Esophagus squamous epithelium (tissue), 5 donors: Measurements from ENCODE around the gene LAMA3. TPM values are rescaled to one million over a fixed set of nuclear protein-coding genes. Genes with fewer than 3 reads are reported as not detected.

Experiments
- DNase-seq: peaks from one replicate; lab custom pipeline; 2025; lab: John Stamatoyannopoulos, UW
- H3K27ac ChIP-seq, 4 donors: fragments of 200-600 bp; sonication (generic); one replicate each; pipeline ENCODE4 v1.5.1; 2016 to 2019; ENCODE audit warnings: mild to moderate bottlenecking in 1 of 4
- H3K27me3 ChIP-seq, 4 donors: fragments of 200-600 bp; sonication (generic); 1 replicate in 3 of 4; 2 replicates in 1 of 4; pipeline versions ENCODE4 v1.5.1 to v1.6.0; 2017 to 2021; ENCODE audit warnings: antibody characterized with exemption in 1 of 4
- H3K36me3 ChIP-seq, 3 donors: fragments of 200-600 bp; sonication (generic); one replicate each; pipeline ENCODE4 v1.5.1; 2016 to 2019
- H3K4me1 ChIP-seq, 3 donors: fragments of 200-600 bp; sonication (generic); one replicate each; pipeline ENCODE4 v1.5.1; 2017 to 2019
- H3K4me3 ChIP-seq, 4 donors: fragments of 200-600 bp; sonication (generic); 1 replicate in 3 of 4; 2 replicates in 1 of 4; pipeline ENCODE4 v1.5.1; 2016 to 2019; ENCODE audit warnings: mild to moderate bottlenecking in 2 of 4, moderate library complexity in 1 of 4
- H3K9me3 ChIP-seq, 3 donors: fragments of 200-600 bp; sonication (generic); one replicate each; pipeline ENCODE4 v1.5.1; 2016 to 2019
- POLR2A ChIP-seq, 4 donors: fragments of 450-650 bp; IDR thresholded peaks; one replicate each; pipeline ENCODE4 v1.6.1; 2017; ENCODE audit warnings: antibody characterized with exemption in 4 of 4, mild to moderate bottlenecking in 4 of 4, moderate library complexity in 3 of 4
- WGBS, 2 donors: methylation state at CpG; one replicate each; pipeline ENCODE4 v1.1.5; 2018; 5-methylcytosine and 5-hydroxymethylcytosine counted together
- intact Hi-C: fragments of 100-400 bp; cut with DNase I; formaldehyde crosslinking; loops from one replicate; pipeline ENCODE4 v1.15.0; 2022
- total RNA-seq, 4 donors: library from RNA; depleted of rRNA; stranded (reverse); fragments of >200 nt; gene quantifications; one replicate each; pipeline ENCODE4 v1.1.0, GENCODE V29; 2016
- TF ChIP-seq, protein P1 (sequence below), 6 experiments: fragments of 450-650 bp in 4 of 6; fragments of 200-600 bp in 2 of 6; sonication (generic) in 2 of 6; IDR thresholded peaks; one replicate each; pipeline ENCODE4 v1.5.1; 2016 to 2019; ENCODE audit warnings: antibody characterized with exemption in 6 of 6, mild to moderate bottlenecking in 4 of 6, moderate library complexity in 4 of 6
- donor health status: DM: yes; HTN: yes; CAD: no.

Gene LAMA3
- total RNA-seq, 4 donors from 2014 or later = 28.7 to 81.3 (median 44.8) TPM

DNA sequence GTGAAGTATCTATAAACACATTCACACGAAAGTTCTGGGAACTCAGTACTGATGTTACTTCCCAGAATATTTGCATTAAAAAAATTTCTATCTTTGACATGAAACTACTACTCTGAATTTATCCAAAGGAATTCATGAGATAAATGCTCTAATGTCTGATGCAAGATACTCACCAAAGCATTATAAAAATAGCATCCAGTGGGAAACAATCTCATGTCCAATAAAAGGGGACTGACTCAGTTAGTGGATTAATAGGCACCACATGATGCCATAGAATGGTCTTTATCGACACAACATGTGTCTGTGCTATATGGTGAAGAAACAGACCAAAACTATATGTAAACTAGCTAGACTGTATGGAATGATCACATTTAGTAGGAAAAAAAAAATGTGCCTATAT is 33.9 kb downstream of the LAMA3 start:
- no peaks in the 10 kb centered on the region for H3K36me3 ChIP-seq
- no peak overlapping the region for H3K27ac ChIP-seq
- H3K4me3 ChIP-seq = no peak overlapping the region
- no peak for DNase-seq
- WGBS, 2 donors = 77% methylated on average over 2 of the region's 2 CpGs
- H3K27me3 ChIP-seq = no peaks in the 10 kb centered on the region
- intact Hi-C loops = no loop called here
- peaks cover 3 to 43% (median 4%) of the 10 kb centered on the region in 3 donors for H3K4me1 ChIP-seq
- no peak for TF ChIP-seq POLR2A (IDR thresholded peaks at IDR 0.05)
- TF ChIP-seq, protein P1, sequence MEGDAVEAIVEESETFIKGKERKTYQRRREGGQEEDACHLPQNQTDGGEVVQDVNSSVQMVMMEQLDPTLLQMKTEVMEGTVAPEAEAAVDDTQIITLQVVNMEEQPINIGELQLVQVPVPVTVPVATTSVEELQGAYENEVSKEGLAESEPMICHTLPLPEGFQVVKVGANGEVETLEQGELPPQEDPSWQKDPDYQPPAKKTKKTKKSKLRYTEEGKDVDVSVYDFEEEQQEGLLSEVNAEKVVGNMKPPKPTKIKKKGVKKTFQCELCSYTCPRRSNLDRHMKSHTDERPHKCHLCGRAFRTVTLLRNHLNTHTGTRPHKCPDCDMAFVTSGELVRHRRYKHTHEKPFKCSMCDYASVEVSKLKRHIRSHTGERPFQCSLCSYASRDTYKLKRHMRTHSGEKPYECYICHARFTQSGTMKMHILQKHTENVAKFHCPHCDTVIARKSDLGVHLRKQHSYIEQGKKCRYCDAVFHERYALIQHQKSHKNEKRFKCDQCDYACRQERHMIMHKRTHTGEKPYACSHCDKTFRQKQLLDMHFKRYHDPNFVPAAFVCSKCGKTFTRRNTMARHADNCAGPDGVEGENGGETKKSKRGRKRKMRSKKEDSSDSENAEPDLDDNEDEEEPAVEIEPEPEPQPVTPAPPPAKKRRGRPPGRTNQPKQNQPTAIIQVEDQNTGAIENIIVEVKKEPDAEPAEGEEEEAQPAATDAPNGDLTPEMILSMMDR (IDR thresholded peaks at IDR 0.05) = no peak
- H3K9me3 ChIP-seq = no peaks in the 10 kb centered on the region

GRCh38 chr18:23724681-23725080 is 35.4 kb downstream of the LAMA3 start:
- WGBS, 2 donors = 77 to 81% methylated on average over 3 of the region's 3 CpGs
- no peaks in the 10 kb centered on the region for H3K9me3 ChIP-seq
- TF ChIP-seq, protein P1 (IDR thresholded peaks at IDR 0.05) = no peak
- TF ChIP-seq POLR2A (IDR thresholded peaks at IDR 0.05) = no peak
- H3K36me3 ChIP-seq = no peaks in the 10 kb centered on the region
- H3K27me3 ChIP-seq = no peaks in the 10 kb centered on the region
- H3K27ac ChIP-seq = no peak overlapping the region
- no peak for DNase-seq
- H3K4me3 ChIP-seq = no peak overlapping the region
- intact Hi-C loops = no loop called here
- H3K4me1 ChIP-seq = peaks cover 3 to 28% (median 4%) of the 10 kb centered on the region in 3 donors

DNA sequence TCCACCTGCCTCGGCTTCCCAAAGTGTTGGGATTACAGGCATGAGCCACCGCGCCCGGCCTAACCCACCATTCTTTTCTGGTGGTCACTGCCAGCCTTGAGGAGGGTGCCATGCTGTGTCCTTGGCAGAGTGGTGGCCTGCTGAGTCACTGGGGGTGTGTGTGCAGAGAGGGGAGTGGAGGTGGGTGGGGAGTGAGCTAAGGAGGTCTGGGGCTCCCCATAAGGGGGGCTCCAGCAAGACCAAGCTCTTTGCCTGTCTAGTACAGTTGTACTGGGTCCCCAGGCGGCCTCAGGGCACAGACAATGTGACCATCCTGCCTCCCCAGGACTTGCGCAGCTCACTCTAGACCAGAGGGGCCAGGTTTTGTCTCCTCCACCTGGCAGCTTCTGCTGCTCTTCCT is 36.1 kb downstream of the LAMA3 start:
- TF ChIP-seq, protein P1 (IDR thresholded peaks at IDR 0.05) = no peak
- no peak for TF ChIP-seq POLR2A (IDR thresholded peaks at IDR 0.05)
- WGBS, 2 donors = 100% methylated on average over 2 of the region's 6 CpGs; no CpG with 5 or more reads in 1 of the 2 donors
- Histone ChIP-seq H3K27me3 (no peaks in the 10 kb centered on the region), H3K4me3 (no peak overlapping the region), H3K4me1 (peaks cover 3 to 21% (median 4%) of the 10 kb centered on the region in 3 donors), H3K36me3 (no peaks in the 10 kb centered on the region), H3K9me3 (no peaks in the 10 kb centered on the region), H3K27ac (no peak overlapping the region)
- DNase-seq = no peak
- intact Hi-C loops = no loop called here

- H3K4me1 ChIP-seq = peaks cover 3 to 19% (median 4%) of the 10 kb centered on the region in 3 donors
- DNase-seq = no peak
- H3K9me3 ChIP-seq = no peaks in the 10 kb centered on the region
- intact Hi-C loops = no loop called here
- WGBS, 2 donors = 85 to 89% methylated on average over 5 to 6 of the region's 7 CpGs
- H3K4me3 ChIP-seq = no peak overlapping the region
- TF ChIP-seq, protein P1 (IDR thresholded peaks at IDR 0.05) = no peak
- no peak for TF ChIP-seq POLR2A (IDR thresholded peaks at IDR 0.05)
- no peak overlapping the region for H3K27ac ChIP-seq
- no peaks in the 10 kb centered on the region for H3K36me3 ChIP-seq
- no peaks in the 10 kb centered on the region for H3K27me3 ChIP-seq
Observed at GRCh38 chr18:23725827-23726661, 36.8 kb downstream of the LAMA3 start.

DNA sequence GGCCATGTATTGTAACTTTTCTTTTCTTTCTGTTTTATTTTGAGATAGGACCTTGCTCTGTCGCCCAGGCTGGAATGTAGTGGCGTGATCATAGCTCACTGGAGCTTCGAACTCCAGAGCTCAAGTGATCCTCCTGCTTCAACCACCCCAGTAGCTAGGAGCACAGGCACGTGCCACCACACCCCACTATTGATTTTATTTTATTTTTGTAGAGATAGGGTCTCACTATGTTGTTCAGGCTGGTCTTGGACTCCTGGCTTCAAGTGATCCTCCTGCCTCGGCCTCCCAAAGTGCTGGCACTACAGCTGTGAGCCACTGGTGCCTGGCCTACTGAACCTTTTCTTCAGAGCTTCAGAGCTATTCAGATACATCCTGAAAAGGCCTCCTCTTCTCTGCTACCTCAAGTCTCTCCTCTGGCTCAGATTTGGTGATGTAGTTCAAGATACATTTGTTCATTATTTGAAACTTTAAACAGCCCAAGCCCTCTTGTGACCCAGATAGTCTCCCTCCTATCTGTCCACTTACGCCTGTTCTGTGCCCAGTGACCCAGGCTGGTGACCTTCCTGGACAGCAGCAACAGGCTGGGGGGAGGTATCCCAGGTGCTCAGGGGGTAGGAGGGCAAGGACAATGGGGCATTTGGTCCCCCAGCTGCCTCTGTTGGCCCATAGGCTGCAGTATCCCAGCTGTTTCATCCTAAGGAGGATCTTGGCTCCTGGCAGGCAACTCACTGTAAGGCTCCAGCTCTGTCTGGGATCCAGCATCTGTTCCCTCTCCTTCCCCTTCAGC is 38.6 kb downstream of the LAMA3 start:
- 93 to 98% methylated on average over 6 of the region's 6 CpGs for WGBS, 2 donors
- intact Hi-C loops = no loop called here
- DNase-seq = no peak

More for the DNA sequence above, 38.6 kb downstream of the LAMA3 start:
- Histone ChIP-seq H3K36me3 (no peaks in the 10 kb centered on the region), H3K9me3 (no peaks in the 10 kb centered on the region), H3K4me1 (peaks cover 0 to 7% (median 0%) of the 10 kb centered on the region in 3 donors), H3K4me3 (no peak overlapping the region), H3K27ac (no peak overlapping the region), H3K27me3 (no peaks in the 10 kb centered on the region)
- TF ChIP-seq POLR2A (IDR thresholded peaks at IDR 0.05) = no peak
- TF ChIP-seq, protein P1 (IDR thresholded peaks at IDR 0.05) = no peak
